Stimulated activated CD8-positive, alpha-beta memory T cell treated with anti-CD3 and anti-CD28 coated beads, Interleukin-12 subunit alpha, Interleukin-12 subunit beta, amount 100 ng/mL, for 1 hour (primary cell): ENCODE measurements around the gene GMDS.

Source experiments
- DNase-seq: peaks from one replicate; pipeline ENCODE4 v3.0.0-alpha.2; 2020; ENCODE audit warnings: low read depth

Gene GMDS

GRCh38 chr6:1940381-1940780 lies 305.0 kb downstream of the GMDS start:
- no peak for DNase-seq

- no peak for DNase-seq
These were observed 312.1 kb downstream of the GMDS start for GRCh38 chr6:1933292-1933691.

- no peak for DNase-seq
These were observed 313.6 kb downstream of the GMDS start for GRCh38 chr6:1931817-1932216.

GRCh38 chr6:1930356-1930755 lies 315.0 kb downstream of the GMDS start:
- DNase-seq = no peak

- no peak for DNase-seq
These were observed 315.5 kb downstream of the GMDS start for GRCh38 chr6:1929931-1930330.

GRCh38 chr6:1925743-1926430 lies 319.5 kb downstream of the GMDS start:
- no peak for DNase-seq

- DNase-seq = no peak
These were observed 322.0 kb downstream of the GMDS start for GRCh38 chr6:1923449-1923848.

- no peak for DNase-seq
These were observed 327.6 kb downstream of the GMDS start for GRCh38 chr6:1917626-1918371.

GRCh38 chr6:1916334-1917070 lies 328.9 kb downstream of the GMDS start:
- no peak for DNase-seq

- DNase-seq = no peak
These were observed 330.2 kb downstream of the GMDS start for GRCh38 chr6:1915226-1915625.

- no peak for DNase-seq
These were observed 331.8 kb downstream of the GMDS start for GRCh38 chr6:1913577-1913976.

- no peak for DNase-seq
These were observed 332.7 kb downstream of the GMDS start for GRCh38 chr6:1912731-1913130.

- DNase-seq = no peak
These were observed 333.9 kb downstream of the GMDS start for GRCh38 chr6:1911474-1911873.

GRCh38 chr6:1910621-1911407 lies 334.6 kb downstream of the GMDS start:
- no peak for DNase-seq

GRCh38 chr6:1908784-1909183 lies 336.6 kb downstream of the GMDS start:
- no peak for DNase-seq

GRCh38 chr6:1906609-1907008 lies 338.8 kb downstream of the GMDS start:
- no peak for DNase-seq

- DNase-seq = no peak
These were observed 339.4 kb downstream of the GMDS start for GRCh38 chr6:1906014-1906413.

- no peak for DNase-seq
These were observed 340.5 kb downstream of the GMDS start for GRCh38 chr6:1904898-1905297.

GRCh38 chr6:1904466-1904799 lies 341.0 kb downstream of the GMDS start:
- no peak for DNase-seq

GRCh38 chr6:1903780-1904465 lies 341.5 kb downstream of the GMDS start:
- no peak for DNase-seq

- no peak for DNase-seq
These were observed 343.8 kb downstream of the GMDS start for GRCh38 chr6:1901556-1901955.

- no peak for DNase-seq
These were observed 348.5 kb downstream of the GMDS start for GRCh38 chr6:1896897-1897296.
